MM.1S (cell line): ENCODE results near the gene SUPV3L1.

Experiments
- EZH2 ChIP-seq: fragments of 300-600 bp; sonication (generic); optimal IDR thresholded peaks from 2 replicates; pipeline ENCODE3; 2017; ENCODE audit warnings: low read depth, mild to moderate bottlenecking, antibody characterized with exemption, low read length, mixed read lengths
- EZH2phosphoT487 ChIP-seq: fragments of 300-600 bp; sonication (generic); IDR thresholded peaks from 2 replicates; pipeline ENCODE4 v1.6.1; 2018; ENCODE audit warnings: antibody characterized with exemption, low read length
- TF ChIP-seq, protein P1 (sequence below): fragments of 300-600 bp; sonication (generic); IDR thresholded peaks from 2 replicates; pipeline ENCODE4 v1.5.1; 2016; ENCODE audit warnings: antibody characterized with exemption, low read length, mixed read lengths

DNA sequence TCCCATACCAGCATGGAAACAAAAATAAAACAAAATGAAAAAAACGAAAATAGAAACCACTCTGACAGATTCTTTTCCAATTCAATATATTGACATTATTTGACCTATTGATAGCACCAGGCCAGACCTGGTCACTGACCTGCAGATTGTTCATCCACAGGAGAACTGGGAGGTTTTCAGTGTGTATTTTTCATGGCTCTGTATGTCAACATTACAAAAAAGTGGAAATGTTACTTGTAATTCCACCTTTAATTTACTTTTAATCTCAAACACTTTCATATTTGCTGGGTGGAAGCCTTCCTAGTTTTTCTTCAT, 43.0 kb downstream of the SUPV3L1 start:
- TF ChIP-seq EZH2 (no peak), EZH2phosphoT487 (no peak)
- TF ChIP-seq, protein P1, sequence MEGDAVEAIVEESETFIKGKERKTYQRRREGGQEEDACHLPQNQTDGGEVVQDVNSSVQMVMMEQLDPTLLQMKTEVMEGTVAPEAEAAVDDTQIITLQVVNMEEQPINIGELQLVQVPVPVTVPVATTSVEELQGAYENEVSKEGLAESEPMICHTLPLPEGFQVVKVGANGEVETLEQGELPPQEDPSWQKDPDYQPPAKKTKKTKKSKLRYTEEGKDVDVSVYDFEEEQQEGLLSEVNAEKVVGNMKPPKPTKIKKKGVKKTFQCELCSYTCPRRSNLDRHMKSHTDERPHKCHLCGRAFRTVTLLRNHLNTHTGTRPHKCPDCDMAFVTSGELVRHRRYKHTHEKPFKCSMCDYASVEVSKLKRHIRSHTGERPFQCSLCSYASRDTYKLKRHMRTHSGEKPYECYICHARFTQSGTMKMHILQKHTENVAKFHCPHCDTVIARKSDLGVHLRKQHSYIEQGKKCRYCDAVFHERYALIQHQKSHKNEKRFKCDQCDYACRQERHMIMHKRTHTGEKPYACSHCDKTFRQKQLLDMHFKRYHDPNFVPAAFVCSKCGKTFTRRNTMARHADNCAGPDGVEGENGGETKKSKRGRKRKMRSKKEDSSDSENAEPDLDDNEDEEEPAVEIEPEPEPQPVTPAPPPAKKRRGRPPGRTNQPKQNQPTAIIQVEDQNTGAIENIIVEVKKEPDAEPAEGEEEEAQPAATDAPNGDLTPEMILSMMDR = no peak
